GM19043 (cell line): Measurements from ENCODE around the gene CRX.
"Not testable (repeated sequence)": the region's sequence is repeated elsewhere in the genome, so short reads cannot be mapped to it uniquely, and the experiment has no call there.

Source experiments
- ATAC-seq: cut with Tn5 transposase; IDR thresholded peaks from one replicate; pipeline ENCODE4 v1.9.1; 2021; ENCODE audit warnings: low read depth; ENCODE audit not compliant: unreplicated experiment

CRX gene

GRCh38 chr19:47858231-47858630 lies 36.5 kb downstream of the CRX start:
- ATAC-seq, result not testable (repeated sequence)

GRCh38 chr19:47858646-47859285 lies 37.0 kb downstream of the CRX start, which contains the start of gene TPRX2:
TSS of gene TPRX2 (plus strand) at chr19:47859235. CDS start at chr19:47859247, 12 bp downstream.
- ATAC-seq, result not testable (repeated sequence)

GRCh38 chr19:47859838-47860237 lies 38.1 kb downstream of the CRX start:
- not testable (repeated sequence) for ATAC-seq

- ATAC-seq, result no peak
Observed at GRCh38 chr19:47860602-47861297, 39.0 kb downstream of the CRX start.

GRCh38 chr19:47861630-47862029 lies 39.9 kb downstream of the CRX start:
- ATAC-seq, result no peak

GRCh38 chr19:47863514-47863936 lies 41.8 kb downstream of the CRX start:
- no peak for ATAC-seq

- no peak for ATAC-seq
Observed at GRCh38 chr19:47865166-47865565, 43.4 kb downstream of the CRX start.

- no peak for ATAC-seq
Observed at GRCh38 chr19:47878906-47879305, 57.2 kb downstream of the CRX start.

GRCh38 chr19:47879385-47879784 lies 57.6 kb downstream of the CRX start:
- ATAC-seq, result not testable (repeated sequence)

GRCh38 chr19:47881757-47882156 lies 60.0 kb downstream of the CRX start:
- no peak for ATAC-seq

GRCh38 chr19:47882890-47883289 lies 61.2 kb downstream of the CRX start:
- no peak for ATAC-seq

GRCh38 chr19:47885067-47885463 lies 63.3 kb downstream of the CRX start:
- no peak for ATAC-seq

- ATAC-seq, result no peak
Observed at GRCh38 chr19:47886010-47886559, 64.3 kb downstream of the CRX start, which contains the start of gene SULT2A1. TSS of gene SULT2A1 (minus strand) at chr19:47886315. CDS start at chr19:47886257, 58 bp downstream.

GRCh38 chr19:47890865-47891621 lies 69.3 kb downstream of the CRX start:
- no peak for ATAC-seq

GRCh38 chr19:47891622-47891922 lies 69.8 kb downstream of the CRX start:
- ATAC-seq, result no peak

- ATAC-seq, result no peak
Observed at GRCh38 chr19:47891923-47892666, 70.4 kb downstream of the CRX start.
